Measurements from ENCODE around the gene ENOX2. TPM values are rescaled to one million over a fixed set of nuclear protein-coding genes. Genes with fewer than 3 reads are reported as not detected.

The ENOX2 gene
- total and polyA plus RNA-seq, 3 experiments from 2014 or later: 10.8 to 19.2 (median 14.7) TPM

DNA sequence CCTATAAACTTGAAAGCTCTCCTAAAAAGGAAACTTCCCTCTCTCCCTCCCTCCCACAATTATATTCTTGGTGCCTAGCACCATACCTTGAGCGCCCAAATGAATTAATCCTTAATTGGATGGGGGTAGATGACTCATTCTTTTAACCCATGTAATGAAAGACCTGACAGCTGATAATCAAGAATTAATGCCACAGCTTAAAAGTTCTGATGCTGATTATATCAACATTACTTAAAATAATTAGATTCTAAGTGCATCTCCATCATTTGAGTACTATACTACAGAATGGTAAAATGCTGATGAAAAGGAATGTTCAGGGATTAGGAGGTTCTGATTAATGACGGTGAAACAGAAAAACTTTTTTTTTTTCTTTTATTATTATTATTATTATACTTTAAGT lies 117.0 kb downstream of the ENOX2 start:
- Mint-ChIP-seq H3K27ac (no peak overlapping the region), H3K4me3 (no peak overlapping the region), H3K9me3 (peaks cover 0 to 2% (median 0%) of the 10 kb centered on the region in 5 donors), H3K36me3 (peaks cover 0 to 5% (median 0%) of the 10 kb centered on the region in 3 donors), H3K27me3 (no peaks in the 10 kb centered on the region), H3K4me1 (no peaks in the 10 kb centered on the region)
- Histone ChIP-seq H3K36me3 (ENCODE audit: insufficient read depth, low read length) (no peaks in the 10 kb centered on the region), H3K4me3 (ENCODE audit: low read length) (no peak overlapping the region), H3K27me3 (ENCODE audit: insufficient read depth, low read length, poor library complexity, severe bottlenecking) (no peaks in the 10 kb centered on the region), H3K27ac (ENCODE audit: low read depth, low read length) (no peak overlapping the region), H3K4me1 (ENCODE audit: insufficient read depth, low read length) (no peaks in the 10 kb centered on the region), H3K9me3 (ENCODE audit: low read length) (no peaks in the 10 kb centered on the region)
- DNase-seq: no peak
- ChIA-PET CTCF (no interaction called here), POLR2A (no interaction called here)

- Histone ChIP-seq H3K4me1 (ENCODE audit: insufficient read depth, low read length) (no peaks in the 10 kb centered on the region), H3K27ac (ENCODE audit: low read depth, low read length) (no peak overlapping the region), H3K36me3 (ENCODE audit: insufficient read depth, low read length) (no peaks in the 10 kb centered on the region), H3K9me3 (ENCODE audit: low read length) (no peaks in the 10 kb centered on the region), H3K27me3 (ENCODE audit: insufficient read depth, low read length, poor library complexity, severe bottlenecking) (no peaks in the 10 kb centered on the region), H3K4me3 (ENCODE audit: low read length) (no peak overlapping the region)
- ChIA-PET CTCF (no interaction called here), POLR2A (no interaction called here)
- no peaks in the 10 kb centered on the region for H3K27me3 Mint-ChIP-seq
- no peak for DNase-seq
- no peaks in the 10 kb centered on the region for H3K4me1 Mint-ChIP-seq
- no peaks in the 10 kb centered on the region for H3K9me3 Mint-ChIP-seq
- peaks cover 4 to 18% (median 5%) of the 10 kb centered on the region in 3 donors for H3K36me3 Mint-ChIP-seq
- H3K27ac Mint-ChIP-seq: no peak overlapping the region
- H3K4me3 Mint-ChIP-seq: no peak overlapping the region
Observed at GRCh38 chrX:130778773-130779172, 124.2 kb downstream of the ENOX2 start.

DNA sequence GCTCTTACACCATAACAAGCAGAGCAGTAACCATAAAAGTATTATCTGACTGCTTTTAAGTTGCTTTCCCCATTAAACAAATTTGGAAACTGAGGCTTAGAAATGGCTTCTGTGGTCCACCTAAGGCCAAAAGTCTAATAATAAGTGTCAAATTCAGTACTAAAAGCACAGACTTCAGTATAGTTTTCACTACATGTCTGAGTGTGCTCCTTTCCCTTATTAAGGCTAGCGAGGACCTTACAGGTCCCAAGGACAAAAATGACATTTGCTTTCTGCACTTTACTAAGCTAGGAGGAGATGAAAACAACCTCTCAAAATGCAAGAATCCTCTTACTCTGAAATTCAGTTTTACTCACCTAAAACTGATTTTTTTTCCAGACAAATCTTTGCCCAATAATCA lies 127.2 kb downstream of the ENOX2 start:
- POLR2A ChIA-PET: no interaction called here

DNA sequence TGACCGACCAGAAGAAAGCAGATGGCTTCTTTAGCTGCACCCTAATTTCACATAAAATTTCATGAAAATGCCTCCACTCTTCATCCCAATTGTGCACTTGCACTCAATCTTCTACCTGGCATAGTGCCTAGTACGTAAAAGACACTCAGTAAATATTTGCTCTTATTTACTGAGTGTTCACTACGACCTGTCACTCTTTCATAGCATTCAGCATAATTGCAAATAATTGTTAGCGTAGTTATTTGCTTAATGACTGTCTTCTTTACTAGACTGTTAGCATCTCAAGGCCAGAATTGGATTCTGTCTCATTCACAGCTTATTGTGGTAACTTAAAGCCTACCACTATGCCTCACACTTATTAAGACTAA lies 130.2 kb downstream of the ENOX2 start:
- no peak for DNase-seq
- Histone ChIP-seq H3K36me3 (ENCODE audit: insufficient read depth, low read length) (no peaks in the 10 kb centered on the region), H3K9me3 (ENCODE audit: low read length) (no peaks in the 10 kb centered on the region), H3K27ac (ENCODE audit: low read depth, low read length) (no peak overlapping the region), H3K4me3 (ENCODE audit: low read length) (no peak overlapping the region), H3K27me3 (ENCODE audit: insufficient read depth, low read length, poor library complexity, severe bottlenecking) (no peaks in the 10 kb centered on the region), H3K4me1 (ENCODE audit: insufficient read depth, low read length) (no peaks in the 10 kb centered on the region)
- CTCF ChIA-PET: no interaction called here
- POLR2A ChIA-PET: no interaction called here
- H3K4me3 Mint-ChIP-seq: no peak overlapping the region
- no peaks in the 10 kb centered on the region for H3K9me3 Mint-ChIP-seq
- no peak overlapping the region for H3K27ac Mint-ChIP-seq
- H3K36me3 Mint-ChIP-seq: peaks cover 3 to 6% (median 3%) of the 10 kb centered on the region in 3 donors
- no peaks in the 10 kb centered on the region for H3K4me1 Mint-ChIP-seq
- H3K27me3 Mint-ChIP-seq: no peaks in the 10 kb centered on the region

More for the DNA sequence above, 127.2 kb downstream of the ENOX2 start:
- Mint-ChIP-seq H3K4me1 (no peaks in the 10 kb centered on the region), H3K27ac (no peak overlapping the region), H3K9me3 (no peaks in the 10 kb centered on the region), H3K4me3 (no peak overlapping the region), H3K27me3 (no peaks in the 10 kb centered on the region), H3K36me3 (peaks cover 4 to 14% (median 5%) of the 10 kb centered on the region in 3 donors)
- H3K4me1 ChIP-seq (ENCODE audit: insufficient read depth, low read length): no peaks in the 10 kb centered on the region
- DNase-seq: no peak
- no peaks in the 10 kb centered on the region for H3K9me3 ChIP-seq (ENCODE audit: low read length)
- CTCF ChIA-PET: no interaction called here
- H3K4me3 ChIP-seq (ENCODE audit: low read length): no peak overlapping the region
- no peaks in the 10 kb centered on the region for H3K36me3 ChIP-seq (ENCODE audit: insufficient read depth, low read length)
- H3K27me3 ChIP-seq (ENCODE audit: insufficient read depth, low read length, poor library complexity, severe bottlenecking): no peaks in the 10 kb centered on the region
- no peak overlapping the region for H3K27ac ChIP-seq (ENCODE audit: low read depth, low read length)

GRCh38 chrX:130772105-130772775 lies 130.8 kb downstream of the ENOX2 start:
- Mint-ChIP-seq H3K4me1 (no peaks in the 10 kb centered on the region), H3K4me3 (no peak overlapping the region), H3K9me3 (no peaks in the 10 kb centered on the region), H3K27ac (no peak overlapping the region), H3K27me3 (no peaks in the 10 kb centered on the region), H3K36me3 (peaks cover 3 to 10% (median 6%) of the 10 kb centered on the region in 3 donors)
- Histone ChIP-seq H3K27me3 (ENCODE audit: insufficient read depth, low read length, poor library complexity, severe bottlenecking) (no peaks in the 10 kb centered on the region), H3K4me1 (ENCODE audit: insufficient read depth, low read length) (no peaks in the 10 kb centered on the region), H3K9me3 (ENCODE audit: low read length) (no peaks in the 10 kb centered on the region), H3K36me3 (ENCODE audit: insufficient read depth, low read length) (no peaks in the 10 kb centered on the region), H3K4me3 (ENCODE audit: low read length) (no peak overlapping the region), H3K27ac (ENCODE audit: low read depth, low read length) (no peak overlapping the region)
- no peak for DNase-seq
- CTCF ChIA-PET: no interaction called here
- POLR2A ChIA-PET: no interaction called here

- Histone ChIP-seq H3K9me3 (ENCODE audit: low read length) (no peaks in the 10 kb centered on the region), H3K36me3 (ENCODE audit: insufficient read depth, low read length) (no peaks in the 10 kb centered on the region), H3K27me3 (ENCODE audit: insufficient read depth, low read length, poor library complexity, severe bottlenecking) (no peaks in the 10 kb centered on the region), H3K4me1 (ENCODE audit: insufficient read depth, low read length) (no peaks in the 10 kb centered on the region), H3K27ac (ENCODE audit: low read depth, low read length) (no peak overlapping the region), H3K4me3 (ENCODE audit: low read length) (no peak overlapping the region)
- POLR2A ChIA-PET: no interaction called here
- Mint-ChIP-seq H3K36me3 (peaks cover 3 to 10% (median 6%) of the 10 kb centered on the region in 3 donors), H3K4me3 (no peak overlapping the region), H3K27me3 (no peaks in the 10 kb centered on the region), H3K4me1 (no peaks in the 10 kb centered on the region), H3K27ac (no peak overlapping the region), H3K9me3 (no peaks in the 10 kb centered on the region)
- no peak for DNase-seq
- CTCF ChIA-PET: no interaction called here
Observed at GRCh38 chrX:130771648-130772047, 131.4 kb downstream of the ENOX2 start.

GRCh38 chrX:130771230-130771629 lies 131.8 kb downstream of the ENOX2 start:
- H3K36me3 Mint-ChIP-seq: peaks cover 3 to 7% (median 6%) of the 10 kb centered on the region in 3 donors
- H3K27ac Mint-ChIP-seq: no peak overlapping the region
- H3K9me3 Mint-ChIP-seq: no peaks in the 10 kb centered on the region
- Histone ChIP-seq H3K4me3 (ENCODE audit: low read length) (no peak overlapping the region), H3K9me3 (ENCODE audit: low read length) (no peaks in the 10 kb centered on the region), H3K4me1 (ENCODE audit: insufficient read depth, low read length) (no peaks in the 10 kb centered on the region), H3K27ac (ENCODE audit: low read depth, low read length) (no peak overlapping the region), H3K27me3 (ENCODE audit: insufficient read depth, low read length, poor library complexity, severe bottlenecking) (no peaks in the 10 kb centered on the region), H3K36me3 (ENCODE audit: insufficient read depth, low read length) (no peaks in the 10 kb centered on the region)
- H3K4me1 Mint-ChIP-seq: no peaks in the 10 kb centered on the region
- ChIA-PET POLR2A (no interaction called here), CTCF (no interaction called here)
- DNase-seq: no peak
- H3K27me3 Mint-ChIP-seq: no peaks in the 10 kb centered on the region
- no peak overlapping the region for H3K4me3 Mint-ChIP-seq

- Mint-ChIP-seq H3K27ac (no peak overlapping the region), H3K9me3 (no peaks in the 10 kb centered on the region), H3K4me1 (no peaks in the 10 kb centered on the region), H3K4me3 (no peak overlapping the region), H3K36me3 (peaks cover 3 to 6% (median 6%) of the 10 kb centered on the region in 3 donors), H3K27me3 (no peaks in the 10 kb centered on the region)
- no peaks in the 10 kb centered on the region for H3K4me1 ChIP-seq (ENCODE audit: insufficient read depth, low read length)
- ChIA-PET POLR2A (no interaction called here), CTCF (no interaction called here)
- no peak overlapping the region for H3K27ac ChIP-seq (ENCODE audit: low read depth, low read length)
- no peaks in the 10 kb centered on the region for H3K27me3 ChIP-seq (ENCODE audit: insufficient read depth, low read length, poor library complexity, severe bottlenecking)
- H3K9me3 ChIP-seq (ENCODE audit: low read length): no peaks in the 10 kb centered on the region
- DNase-seq: no peak
- H3K36me3 ChIP-seq (ENCODE audit: insufficient read depth, low read length): no peaks in the 10 kb centered on the region
- H3K4me3 ChIP-seq (ENCODE audit: low read length): no peak overlapping the region
Observed at GRCh38 chrX:130770615-130771014, 132.4 kb downstream of the ENOX2 start.

DNA sequence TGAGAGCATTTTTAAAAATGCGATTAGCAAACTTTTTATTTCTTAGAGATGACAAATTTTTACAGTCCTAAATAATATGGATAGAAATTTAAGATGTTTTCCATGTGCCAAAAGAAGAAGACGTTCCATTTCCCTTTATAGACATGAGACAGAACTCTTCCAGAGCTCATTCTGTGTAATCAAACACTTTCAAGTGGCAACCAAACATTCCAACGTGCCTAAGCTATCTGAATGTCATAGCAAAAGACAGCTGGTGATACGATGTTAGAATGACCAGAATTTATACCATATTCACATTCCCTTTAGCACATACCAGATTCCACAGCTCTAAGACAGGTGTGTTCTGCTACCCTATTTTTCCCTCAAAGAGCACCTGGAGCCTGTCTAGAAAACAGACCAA lies 133.2 kb downstream of the ENOX2 start:
- H3K27ac Mint-ChIP-seq: no peak overlapping the region
- H3K36me3 Mint-ChIP-seq: peaks cover 3 to 6% (median 6%) of the 10 kb centered on the region in 3 donors
- no peak overlapping the region for H3K4me3 ChIP-seq (ENCODE audit: low read length)
- no peaks in the 10 kb centered on the region for H3K9me3 ChIP-seq (ENCODE audit: low read length)
- ChIA-PET POLR2A (no interaction called here), CTCF (no interaction called here)
- H3K27ac ChIP-seq (ENCODE audit: low read depth, low read length): no peak overlapping the region
- H3K4me1 Mint-ChIP-seq: no peaks in the 10 kb centered on the region
- H3K27me3 ChIP-seq (ENCODE audit: insufficient read depth, low read length, poor library complexity, severe bottlenecking): no peaks in the 10 kb centered on the region
- H3K4me1 ChIP-seq (ENCODE audit: insufficient read depth, low read length): no peaks in the 10 kb centered on the region
- H3K9me3 Mint-ChIP-seq: no peaks in the 10 kb centered on the region
- no peak for DNase-seq
- H3K36me3 ChIP-seq (ENCODE audit: insufficient read depth, low read length): no peaks in the 10 kb centered on the region
- H3K4me3 Mint-ChIP-seq: no peak overlapping the region
- H3K27me3 Mint-ChIP-seq: no peaks in the 10 kb centered on the region
